Measurements from ENCODE around the gene TPCN1.

GRCh38 chr12:113320401-113320800 lies 99.1 kb downstream of the TPCN1 start:
- TF ChIP-seq CTCF (conservative IDR thresholded peaks at IDR 0.05; ENCODE audit: low read depth, low read length) = no peak
- TF ChIP-seq EZH2 (IDR thresholded peaks at IDR 0.05; ENCODE audit: borderline replicate concordance, low read depth, low read length, poor library complexity, severe bottlenecking) = no peak
